ENCODE measurements around the gene NEU3.
"Not testable (repeated sequence)": the region's sequence is repeated elsewhere in the genome, so short reads cannot be mapped to it uniquely, and the experiment has no call there.

DNA sequence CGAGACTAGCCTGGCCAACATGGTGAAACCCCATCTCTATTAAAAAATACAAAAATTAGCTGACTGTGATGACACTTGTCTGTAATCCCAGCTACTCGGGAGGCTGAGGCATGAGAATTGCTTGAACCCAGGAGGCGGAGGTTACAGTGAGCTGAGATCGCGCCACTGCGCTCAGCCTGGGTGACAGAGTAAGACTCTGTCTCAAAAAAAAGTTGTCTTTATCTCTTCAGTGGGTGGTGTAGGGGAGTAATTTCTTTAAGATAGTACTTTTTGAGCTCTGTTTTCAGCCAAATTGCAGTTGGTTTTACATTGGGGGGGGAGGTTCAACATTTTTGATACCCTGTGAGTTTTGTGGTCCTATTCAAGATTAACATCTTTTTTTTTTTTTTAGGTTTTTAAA lies 28.6 kb upstream of the NEU3 start:
- not testable (repeated sequence) for TF ChIP-seq POLR2A, CTCF (IDR thresholded peaks at IDR 0.05)

Data from vagina (tissue), 2 donors.